A673 (cell line): ENCODE measurements around the gene NETO2. TPM values are rescaled to one million over a fixed set of nuclear protein-coding genes. Genes with fewer than 3 reads are reported as not detected.
"Not testable (repeated sequence)": the region's sequence is repeated elsewhere in the genome, so short reads cannot be mapped to it uniquely, and the experiment has no call there.

Experiments used
- BruUV-seq: library from RNA; stranded (reverse); fragments of 400-500 nt; replicated peaks from 2 replicates; lab custom pipeline; 2021; lab: Mats Ljungman, UMichigan
- CTCF ChIA-PET: fragments of 300-600 bp; sonication (Branson Sonifier 250); formaldehyde crosslinking; loops from one replicate; lab custom pipeline; 2022; ENCODE audit warnings: antibody characterized with exemption; lab: Charles Lee
- POLR2A ChIA-PET: fragments of 300-600 bp; sonication (Branson Sonifier 250); formaldehyde crosslinking; loops from one replicate; lab custom pipeline; 2022; ENCODE audit warnings: antibody characterized with exemption; ENCODE audit not compliant: low non-redundant PET; lab: Charles Lee
- DNase-seq: peaks from one replicate; pipeline ENCODE4 v3.0.0-alpha.2; 2015; ENCODE audit warnings: low spot score
- H3K27ac ChIP-seq: fragments of 200-600 bp; sonication (generic); 2 replicates; pipeline ENCODE4 v1.5.1; 2016; ENCODE audit warnings: mixed run types, low read depth, mild to moderate bottlenecking, mixed read lengths, antibody characterized with exemption, low read length; ENCODE audit not compliant: poor library complexity, severe bottlenecking
- H3K27me3 ChIP-seq: fragments of 200-600 bp; sonication (generic); replicated peaks from 2 replicates; pipeline ENCODE4 v1.6.1; 2017; ENCODE audit warnings: mixed run types, low read depth, mild to moderate bottlenecking, mixed read lengths, antibody characterized with exemption, low read length; ENCODE audit not compliant: insufficient read depth, poor library complexity
- H3K36me3 ChIP-seq: fragments of 200-600 bp; sonication (generic); 2 replicates; pipeline ENCODE4 v1.6.1; 2016; ENCODE audit warnings: mixed run types, mild to moderate bottlenecking, mixed read lengths, antibody characterized with exemption, low read length; ENCODE audit not compliant: insufficient read depth, poor library complexity, severe bottlenecking
- H3K4me1 ChIP-seq: fragments of 200-600 bp; sonication (generic); 2 replicates; pipeline ENCODE4 v1.6.1; 2017; ENCODE audit warnings: mixed run types, mild to moderate bottlenecking, mixed read lengths, antibody characterized with exemption, low read length; ENCODE audit not compliant: insufficient read depth, poor library complexity, severe bottlenecking
- H3K4me3 ChIP-seq: fragments of 200-600 bp; sonication (generic); 2 replicates; pipeline ENCODE4 v1.5.1; 2016; ENCODE audit warnings: low read depth, mixed run types, mild to moderate bottlenecking, mixed read lengths, low read length; ENCODE audit not compliant: poor library complexity, severe bottlenecking
- H3K9me3 ChIP-seq: fragments of 200-600 bp; sonication (generic); 2 replicates; pipeline ENCODE4 v1.6.1; 2016; ENCODE audit warnings: mixed run types, low read depth, mild to moderate bottlenecking, mixed read lengths, antibody characterized with exemption, low read length; ENCODE audit not compliant: poor library complexity, severe bottlenecking
- CTCF ChIP-seq: fragments of 300-800, 200-600 bp; sonication (generic); conservative IDR thresholded peaks from 2 replicates; pipeline ENCODE4 v1.5.1; 2017; ENCODE audit warnings: low read depth, mild to moderate bottlenecking, antibody characterized with exemption, low read length, moderate library complexity, mixed read lengths
- EZH2 ChIP-seq: fragments of 200-600 bp; sonication (generic); IDR thresholded peaks from 2 replicates; pipeline ENCODE4 v1.6.1; 2017; ENCODE audit warnings: borderline replicate concordance, low read depth, mild to moderate bottlenecking, mixed read lengths, antibody characterized with exemption, low read length; ENCODE audit not compliant: poor library complexity, severe bottlenecking
- intact Hi-C: fragments of 100-400 bp; cut with micrococcal nuclease; formaldehyde crosslinking; loops from one replicate; pipeline ENCODE4 v1.10.0; 2022; ENCODE audit not compliant: unreplicated experiment
- total RNA-seq: library from RNA; stranded (reverse); gene quantifications from 2 replicates; pipeline ENCODE4 v1.2.3, GENCODE V29; 2021

Gene NETO2
- total RNA-seq, 1 experiment from 2014 or later, result 68.7 TPM

GRCh38 chr16:47140686-47141085 lies 3.1 kb downstream of the NETO2 start:
- DNase-seq, result no peak
- intact Hi-C loops, result loop anchor here (5.0 to 10.0 kb wide), 3 partner anchors 324 to 977 kb away; partner anchors contain the start of genes ITFG1 and PHKB
- ChIA-PET POLR2A (no interaction called here), CTCF (no interaction called here)
- H3K27ac ChIP-seq, result no peak overlapping the region
- TF ChIP-seq CTCF (no peak), EZH2 (no peak)
- H3K4me1 ChIP-seq, result peaks cover 8% of the 10 kb centered on the region
- peaks cover 15% of the 10 kb centered on the region for H3K27me3 ChIP-seq
- no TSS peak for BruUV-seq
- H3K4me3 ChIP-seq, result no peak overlapping the region
- no peaks in the 10 kb centered on the region for H3K36me3 ChIP-seq
- no peaks in the 10 kb centered on the region for H3K9me3 ChIP-seq

- peak; percentile 14 for DNase-seq
- no TSS peak for BruUV-seq
- ChIA-PET CTCF (interaction anchor here (0.7 kb wide), 1 partner anchor 30 kb away, joined by 3 read pairs; no protein-coding TSS in a partner anchor), POLR2A (no interaction called here)
- Histone ChIP-seq H3K9me3 (no peaks in the 10 kb centered on the region), H3K27ac (no peak overlapping the region), H3K4me3 (no peak overlapping the region), H3K4me1 (peaks cover 8% of the 10 kb centered on the region), H3K27me3 (peaks cover 12% of the 10 kb centered on the region), H3K36me3 (no peaks in the 10 kb centered on the region)
- no peak for TF ChIP-seq EZH2
- no peak for TF ChIP-seq CTCF
- intact Hi-C loops, result loop anchor here (5.0 to 10.0 kb wide), 3 partner anchors 325 to 978 kb away; partner anchors contain the start of genes ITFG1 and PHKB
These were observed 4.1 kb downstream of the NETO2 start for GRCh38 chr16:47139561-47140185.

- H3K9me3 ChIP-seq, H3K4me1 ChIP-seq, DNase-seq, intact Hi-C loops, H3K36me3 ChIP-seq, H3K27me3 ChIP-seq, BruUV-seq, POLR2A ChIA-PET, H3K4me3 ChIP-seq, H3K27ac ChIP-seq, CTCF ChIA-PET: not testable (repeated sequence)
These were observed 5.8 kb downstream of the NETO2 start for GRCh38 chr16:47137925-47138324.
